Measurements from ENCODE around the gene MFSD6L.

GRCh38 chr17:8832711-8833352, 33.7 kb upstream of the MFSD6L start:
- TF ChIP-seq HNRNPK (IDR thresholded peaks at IDR 0.05; ENCODE audit: low read depth, low read length, poor library complexity, severe bottlenecking) (no peak), CTCF (CRISPR knock-in tag; IDR thresholded peaks at IDR 0.05) (peak; percentile 63), HDAC2 (CRISPR knock-in tag; IDR thresholded peaks at IDR 0.05) (no peak), ZBTB21 (CRISPR knock-in tag; IDR thresholded peaks at IDR 0.05) (no peak), THAP7 (CRISPR knock-in tag; IDR thresholded peaks at IDR 0.05) (no peak)
